Stimulated activated CD4-positive, alpha-beta T cell treated with anti-CD3 and anti-CD28 coated beads, Interleukin-1b, Interleukin-23, amount 100 ng/mL, for 4 hours (primary cell): Measurements from ENCODE around the gene ZMIZ1.

Source experiments
- DNase-seq, 2 donors: peaks; one replicate each; pipeline ENCODE4 v3.0.0-alpha.2; 2020; ENCODE audit warnings: low read depth in 2 of 2

The ZMIZ1 gene

DNA sequence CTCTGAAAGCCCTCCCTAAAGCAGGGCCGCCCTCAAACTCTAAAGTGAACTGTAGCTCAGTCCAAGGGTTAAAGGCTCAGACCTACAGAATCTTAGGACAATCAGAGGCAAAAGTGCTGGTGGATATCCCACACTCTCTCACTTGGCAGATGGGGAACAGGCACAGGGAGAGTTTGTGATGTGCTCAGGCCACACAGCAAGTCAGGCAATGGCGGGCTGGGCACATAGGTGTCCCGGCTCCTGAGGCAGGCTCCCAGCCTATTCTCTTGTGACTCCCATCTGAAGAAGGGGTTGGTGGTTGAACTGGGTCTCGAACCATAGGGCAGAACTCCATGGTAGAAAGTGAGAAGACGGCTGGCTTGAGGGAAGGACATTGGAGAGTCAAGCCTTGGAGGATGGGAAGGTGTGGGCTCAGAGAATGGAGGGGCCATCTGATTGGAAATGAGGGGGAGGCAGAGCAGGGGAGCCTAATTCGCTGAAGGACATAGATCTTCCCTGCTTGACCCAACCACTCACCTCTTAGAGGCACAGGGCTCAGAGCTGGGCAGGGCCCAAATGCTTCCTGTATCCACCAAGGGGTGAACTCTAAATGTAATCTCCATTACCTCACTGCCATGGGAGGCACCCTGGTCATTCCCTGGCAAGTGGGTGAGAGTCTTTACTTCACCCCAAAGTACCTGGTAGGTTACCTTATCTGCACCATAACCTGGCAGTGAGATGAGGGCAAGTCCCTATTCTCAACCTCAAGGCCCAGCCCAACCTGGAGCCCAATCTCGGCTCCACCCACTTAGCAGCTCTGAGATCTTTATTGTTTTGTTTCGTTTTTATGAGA lies 4.9 kb upstream of the ZMIZ1 start:
- DNase-seq, result no peak

DNA sequence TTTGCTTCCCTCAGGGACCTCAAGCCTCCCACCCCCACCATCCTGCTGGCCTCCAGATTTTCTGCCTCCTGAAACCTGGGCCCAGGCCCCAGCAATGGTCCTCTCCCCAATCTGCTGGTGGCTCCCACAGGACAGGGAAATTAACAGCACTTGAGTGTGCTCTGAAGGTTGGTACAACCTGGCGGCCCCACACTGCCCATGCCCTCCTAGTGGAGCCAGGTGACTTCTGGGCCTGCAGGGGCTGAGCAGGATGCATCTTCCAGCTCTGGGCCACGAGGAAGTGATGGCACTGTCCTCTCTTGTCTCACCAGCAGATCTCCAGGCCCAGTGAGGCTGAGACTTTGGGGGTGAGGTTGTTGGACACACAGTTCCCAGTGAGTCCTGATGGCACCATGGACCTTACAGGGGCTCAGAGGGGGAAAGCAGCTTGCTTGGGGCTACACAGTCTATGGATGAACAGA lies 3.6 kb upstream of the ZMIZ1 start:
- no peak for DNase-seq

DNA sequence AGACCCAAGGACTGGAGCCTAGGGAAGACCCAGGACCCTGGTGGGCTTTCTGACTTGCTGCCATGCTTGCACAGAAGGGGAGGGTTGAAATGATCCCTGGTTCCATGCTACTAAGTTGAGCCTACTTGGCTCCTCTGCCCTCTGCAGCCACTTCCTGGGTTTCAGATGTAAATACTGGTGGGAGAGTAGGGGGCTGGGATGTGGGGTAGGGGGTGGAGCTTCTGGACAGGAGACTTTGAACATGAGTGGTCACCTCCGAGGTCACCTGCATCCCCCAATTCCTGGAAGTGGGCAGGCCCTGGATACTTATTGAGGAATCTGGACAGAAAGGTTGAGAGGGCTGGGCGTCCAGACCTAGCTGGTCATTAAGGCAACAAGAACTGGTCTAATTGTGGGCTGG lies 2.9 kb upstream of the ZMIZ1 start:
- no peak for DNase-seq

DNA sequence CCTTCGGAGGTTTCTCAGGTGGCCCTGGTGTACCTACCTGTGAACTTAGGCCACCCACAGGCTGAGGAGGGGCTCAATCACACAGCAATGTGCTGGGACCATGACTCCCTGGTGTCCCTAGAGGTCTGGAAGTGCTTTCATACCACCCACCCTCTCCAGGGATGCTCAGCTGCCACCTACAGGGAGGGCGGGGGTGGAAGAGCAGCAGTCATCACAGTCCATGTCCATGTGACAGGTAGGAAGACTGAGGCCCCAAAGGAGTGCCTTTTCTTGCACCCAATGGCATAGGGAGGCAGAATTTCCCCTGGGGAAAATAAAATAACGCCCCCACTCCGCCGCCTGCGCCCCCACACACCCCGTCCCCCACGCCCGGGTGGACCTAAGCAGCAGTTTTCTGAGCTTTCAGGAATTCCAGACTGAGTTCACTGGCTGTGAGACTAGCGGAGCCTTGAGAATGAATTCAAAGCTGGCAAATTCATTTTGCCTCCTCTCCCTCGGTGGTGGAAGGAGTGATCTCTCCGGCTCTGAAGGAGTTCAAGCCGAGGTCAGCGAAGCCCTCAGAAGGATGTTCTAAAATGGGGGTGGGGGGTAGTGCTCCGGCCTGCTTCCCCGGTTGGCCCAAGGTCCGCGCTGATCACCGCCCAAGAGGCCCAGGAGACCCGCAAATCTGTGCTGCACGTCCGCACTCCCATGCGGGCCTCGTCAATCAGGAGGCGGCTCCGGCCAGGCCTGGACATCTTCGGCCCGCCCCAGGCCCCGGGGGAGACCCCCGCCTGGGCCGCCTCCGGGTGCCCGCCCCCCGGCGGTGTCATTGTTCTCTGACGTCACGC lies 2.1 kb upstream of the ZMIZ1 start:
- no peak for DNase-seq

DNA sequence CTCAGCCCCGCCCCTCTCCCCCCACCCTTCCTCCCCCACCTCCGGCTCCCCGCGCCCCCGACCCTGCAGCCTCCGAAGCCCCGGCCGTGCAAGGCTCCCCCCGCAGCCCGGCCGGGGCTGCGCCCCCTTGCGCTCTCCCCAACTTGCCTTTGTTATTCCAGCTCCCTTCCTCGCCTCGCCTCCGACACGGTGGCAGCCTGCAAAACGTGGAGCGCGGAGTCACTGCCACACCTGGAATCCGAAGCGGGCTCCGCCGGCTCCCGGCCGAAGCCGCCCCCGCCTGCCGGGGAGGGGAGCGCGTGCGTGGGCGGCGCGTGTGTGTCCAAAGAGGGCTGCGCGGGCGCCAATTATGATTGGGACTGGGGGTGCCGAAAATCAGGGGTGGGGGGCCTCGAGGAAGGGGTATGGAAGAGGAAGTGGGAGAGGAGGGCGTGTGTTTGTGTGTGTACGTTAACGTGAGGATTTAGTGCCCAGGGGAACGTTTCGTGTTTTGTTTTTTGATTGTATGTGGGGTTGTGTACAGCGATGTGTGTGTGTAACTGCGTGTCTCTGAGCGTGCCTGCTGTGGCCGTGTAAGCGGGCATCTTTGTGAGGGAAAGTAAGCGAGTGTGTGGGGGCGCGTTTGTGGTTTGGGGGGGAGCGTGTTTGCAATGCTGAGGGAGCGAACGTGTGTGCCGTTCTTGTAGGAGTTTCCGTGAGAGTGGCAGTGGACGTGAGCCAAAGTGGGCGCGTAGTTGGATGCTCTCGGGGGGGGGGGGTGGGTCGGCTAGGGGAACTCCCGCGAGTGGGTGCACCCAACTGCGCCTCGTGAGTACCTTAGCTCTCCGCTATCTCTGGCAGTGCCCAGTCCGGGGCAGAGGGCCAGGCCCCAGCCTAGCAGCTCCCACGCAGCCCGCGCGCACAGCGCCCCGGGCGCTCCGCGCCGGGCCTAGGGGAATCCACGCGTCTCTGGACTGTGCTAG lies 1.2 kb upstream of the ZMIZ1 start:
- peak; percentile 73 to 75 for DNase-seq

DNA sequence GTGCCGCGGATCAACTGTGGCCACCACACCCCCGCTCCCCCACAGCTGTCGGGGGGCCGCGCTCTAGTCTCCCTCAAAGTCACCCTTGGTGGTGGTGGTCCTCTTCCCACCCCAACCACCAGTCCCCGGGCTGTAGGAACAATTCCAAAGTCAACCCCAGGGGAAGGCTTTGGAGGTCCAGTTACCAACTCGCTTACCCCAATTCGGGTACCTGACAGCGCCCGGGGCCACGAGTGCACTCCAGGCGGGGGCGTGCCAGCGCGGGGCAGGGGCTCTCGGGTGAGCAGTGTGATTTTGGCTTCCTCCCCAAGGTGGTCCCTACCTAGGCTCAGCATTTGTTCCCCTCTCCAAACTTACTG lies 584 bp upstream of the ZMIZ1 start:
- peak in 1 of 2 donors; percentile 34 for DNase-seq

DNA sequence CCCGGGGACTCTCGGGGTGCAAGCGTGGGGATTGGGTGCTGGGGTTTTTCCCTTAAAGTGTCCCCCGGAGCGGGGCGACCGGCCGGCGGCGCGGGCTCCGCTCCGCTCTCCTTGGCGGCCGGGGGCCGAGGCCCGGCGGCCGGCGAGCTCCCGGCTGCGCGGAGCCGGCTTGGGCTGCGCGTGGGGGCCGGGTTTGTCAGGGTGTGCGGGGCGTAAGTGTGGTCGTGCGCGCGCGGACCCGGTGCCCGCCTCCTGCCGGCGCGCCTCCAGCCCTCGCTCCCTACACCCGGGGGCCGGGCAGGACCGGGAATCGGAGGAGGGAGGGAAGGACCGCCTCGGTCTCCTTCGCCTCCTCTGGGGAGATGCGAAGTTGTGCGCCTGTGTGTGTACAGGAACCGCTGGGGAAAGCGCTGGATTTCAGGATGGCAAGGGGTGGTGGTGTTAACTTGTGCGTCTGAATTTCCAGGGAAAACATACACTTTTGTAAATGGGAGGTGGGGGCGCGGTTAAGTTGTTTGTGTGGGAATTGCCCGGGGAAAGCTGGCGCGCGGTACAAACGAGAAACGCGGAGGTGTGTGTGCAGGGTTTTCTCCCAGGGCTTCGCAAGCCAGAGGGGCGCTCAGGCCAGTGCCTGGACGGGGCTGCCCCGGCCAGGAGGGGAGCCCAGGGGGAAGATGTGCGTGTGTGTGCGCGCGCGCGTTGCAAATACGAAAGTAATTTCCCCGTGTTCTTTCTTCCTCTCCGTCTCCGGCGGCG lies 737 bp downstream of the ZMIZ1 start:
- peak; percentile 39 to 46 for DNase-seq

DNA sequence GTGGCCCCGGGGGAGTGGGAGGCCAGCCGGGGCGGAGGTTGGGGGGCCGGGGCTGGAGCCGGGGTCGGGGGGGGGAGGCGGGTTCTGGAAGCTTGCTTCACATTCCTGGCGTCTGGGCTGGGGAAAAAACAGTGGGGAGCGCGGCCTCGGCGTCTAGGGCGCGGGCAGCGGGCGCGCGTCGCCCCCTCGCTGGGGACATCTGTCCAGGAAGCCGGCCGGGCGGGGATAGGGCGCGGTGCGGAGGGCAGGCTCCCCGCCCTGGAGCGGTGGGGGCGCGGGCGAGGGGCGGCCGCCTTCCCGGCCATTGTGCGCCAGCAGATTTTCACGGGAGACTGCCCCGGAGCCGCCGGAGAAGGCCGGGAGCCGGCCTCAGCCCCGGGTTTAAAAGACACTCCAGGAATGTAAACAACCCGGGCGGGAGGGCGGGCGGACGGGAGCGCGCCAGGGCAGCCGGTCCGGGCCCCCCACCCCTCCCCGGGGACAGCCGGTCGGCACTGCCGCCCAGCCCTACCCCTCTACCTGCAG lies 1.4 kb downstream of the ZMIZ1 start:
- DNase-seq, result no peak

DNA sequence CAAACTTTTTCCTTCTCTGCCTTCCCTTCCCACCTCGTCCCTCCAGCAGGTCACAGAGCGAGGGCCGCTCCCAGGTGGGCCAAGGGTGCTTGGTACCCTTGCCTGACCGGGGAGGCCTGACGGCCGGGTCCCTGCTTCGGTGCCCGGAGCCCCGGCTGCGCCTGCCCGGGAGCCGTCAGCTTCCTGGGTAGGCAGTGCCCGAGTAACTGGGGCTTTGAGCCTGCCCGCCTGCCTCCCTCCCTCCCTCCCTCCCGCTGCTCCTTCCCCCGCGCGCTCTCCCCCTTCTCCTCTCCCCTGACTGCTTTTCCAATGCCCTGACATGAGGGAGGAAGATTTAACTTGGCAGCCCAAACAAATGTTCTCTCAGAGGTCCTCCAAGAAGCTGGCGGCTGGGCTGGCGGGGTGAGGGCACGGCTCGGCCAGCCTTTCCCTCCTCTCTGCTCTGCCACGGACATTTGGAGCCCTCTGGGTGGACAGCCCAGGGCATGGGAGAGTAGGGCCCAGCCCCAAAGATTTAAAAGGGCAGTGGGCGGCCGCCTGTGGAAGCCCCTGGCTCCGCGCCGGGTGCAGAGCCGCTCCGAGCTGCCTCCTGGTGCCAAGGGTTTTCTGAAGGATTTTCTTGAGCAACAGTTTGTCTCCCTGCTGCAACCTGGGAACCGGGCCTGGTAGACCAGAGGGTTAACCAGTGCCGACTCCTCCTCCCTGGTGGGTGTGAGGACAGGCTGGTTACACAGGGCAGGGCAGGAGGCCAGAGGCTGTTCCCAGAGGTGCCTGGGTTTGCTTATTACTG lies 2.0 kb downstream of the ZMIZ1 start:
- peak in 1 of 2 donors; percentile 29 for DNase-seq

DNA sequence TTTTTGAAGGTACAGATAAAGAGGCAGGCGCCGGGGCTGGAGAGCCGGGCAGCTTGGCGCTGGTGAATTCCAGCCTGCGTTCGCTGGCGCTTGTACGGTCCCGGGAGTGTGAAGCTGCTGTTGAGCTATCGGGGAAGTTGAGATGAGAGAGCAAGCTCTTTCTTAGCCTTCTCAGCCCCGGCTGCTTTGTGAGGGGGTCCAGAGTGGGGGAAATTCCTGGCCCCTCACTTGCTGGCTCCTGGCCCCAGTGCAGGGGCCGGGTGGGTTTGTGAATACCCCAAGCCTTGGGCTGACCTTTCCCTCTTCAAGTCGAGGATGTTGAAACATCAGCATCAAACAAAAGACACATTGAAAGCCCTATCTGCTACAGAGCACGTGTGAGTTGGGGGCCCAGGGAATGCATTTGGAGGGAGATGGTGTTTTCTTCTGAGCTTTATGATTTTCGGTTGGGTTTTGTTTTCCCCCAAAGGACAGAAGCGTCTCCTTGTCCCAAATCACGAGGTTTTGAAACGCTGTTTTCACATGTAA lies 2.7 kb downstream of the ZMIZ1 start:
- no peak for DNase-seq

DNA sequence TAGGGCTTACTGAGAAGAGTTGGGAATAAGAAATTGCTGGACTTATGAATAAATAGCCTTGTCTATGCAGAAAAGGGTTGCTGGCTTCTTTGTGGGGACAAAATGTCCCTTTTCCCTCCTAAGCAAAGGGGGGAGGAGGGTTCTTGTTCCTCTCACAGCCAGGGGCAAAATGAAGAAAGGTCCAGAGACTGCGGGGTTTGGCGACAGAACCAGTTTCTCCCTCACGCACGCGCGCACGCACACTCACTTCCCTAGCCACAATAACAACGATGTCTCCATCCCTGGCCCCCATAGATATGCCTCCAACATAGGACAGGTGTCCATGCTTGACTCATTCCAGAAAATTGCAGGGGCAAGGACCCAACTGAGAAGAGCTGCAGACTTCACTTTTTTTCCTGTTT lies 3.3 kb downstream of the ZMIZ1 start:
- no peak for DNase-seq

DNA sequence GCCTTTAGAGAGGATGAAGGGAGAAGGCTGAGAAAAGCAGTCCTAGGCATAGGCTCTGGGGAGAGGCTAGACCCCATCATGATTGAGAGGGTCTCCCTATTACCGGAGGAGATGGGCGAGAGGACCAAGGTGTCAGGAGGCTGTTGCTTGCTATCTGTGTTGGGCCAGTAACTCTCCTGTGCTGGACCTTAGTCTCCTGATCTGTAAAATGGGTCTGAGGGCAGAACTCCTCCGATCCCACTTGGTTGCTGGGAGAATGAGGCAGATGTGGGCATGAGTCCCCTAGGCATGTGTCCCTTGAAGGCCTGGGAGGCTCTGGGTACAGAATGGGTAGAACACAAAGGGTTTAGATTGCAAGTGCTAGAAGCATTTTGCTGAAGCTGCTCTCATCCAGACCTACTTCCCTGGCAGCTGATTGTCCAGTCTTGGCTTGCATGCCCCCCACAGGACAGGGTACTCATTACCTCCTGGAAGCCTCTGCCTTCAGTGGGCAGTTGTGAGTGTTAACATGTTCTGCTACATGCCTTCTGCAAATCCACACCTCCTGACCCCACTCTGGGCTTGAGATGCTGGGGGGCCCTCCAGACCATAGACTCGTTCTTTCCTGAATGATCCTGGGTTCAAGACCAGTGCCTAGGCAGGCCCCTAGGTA lies 4.4 kb downstream of the ZMIZ1 start:
- no peak for DNase-seq

DNA sequence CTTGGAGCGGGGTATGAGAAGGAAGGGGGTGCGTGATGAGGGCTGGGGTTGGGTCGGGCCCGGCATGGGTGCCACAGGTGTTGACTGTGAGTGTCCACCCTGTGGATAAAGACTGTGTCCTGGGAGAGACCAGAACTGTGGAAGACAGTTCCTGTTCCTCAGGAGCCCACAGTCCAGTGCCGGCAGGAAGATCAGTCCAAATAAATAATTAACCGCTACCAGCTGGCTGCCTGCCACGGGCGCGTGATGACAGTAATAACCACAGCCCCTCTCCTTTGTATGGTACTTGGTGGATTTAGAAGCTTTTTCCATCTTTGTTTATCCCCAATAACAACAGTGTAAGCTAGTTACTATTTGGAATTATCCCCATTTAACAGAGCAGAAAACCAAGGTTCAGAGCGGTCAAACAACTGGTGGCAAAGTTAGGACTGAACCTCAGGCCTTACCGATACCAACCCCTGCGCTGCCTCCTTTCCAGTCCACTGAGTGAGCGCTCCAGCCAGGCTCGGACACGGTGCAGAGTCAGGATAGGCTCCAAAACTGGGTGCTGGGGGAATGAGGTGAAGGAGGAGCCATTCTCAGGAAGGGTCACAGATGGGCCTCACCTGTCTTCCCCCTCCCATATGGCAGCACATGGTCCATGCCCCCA lies 5.1 kb downstream of the ZMIZ1 start:
- no peak for DNase-seq

DNA sequence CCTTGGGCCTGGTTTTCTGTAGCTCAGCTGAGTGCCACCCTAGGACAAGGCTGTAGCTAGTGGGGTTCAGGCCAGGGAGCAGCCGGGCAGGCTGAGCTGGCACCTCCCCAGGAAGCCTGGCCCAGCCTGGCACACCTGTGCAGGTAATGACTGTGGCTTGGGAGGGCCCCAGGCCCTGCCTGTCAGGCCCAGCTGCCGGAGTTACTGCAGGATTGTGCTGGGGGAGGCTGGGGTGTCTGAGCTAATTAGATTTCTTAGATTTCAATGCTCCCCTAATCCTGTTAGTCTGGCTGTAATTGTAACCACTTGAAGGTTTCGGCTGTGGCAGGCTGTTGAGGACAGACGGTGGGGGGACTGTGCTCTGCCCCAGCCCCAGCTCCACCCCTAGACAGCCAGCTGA lies 6.0 kb downstream of the ZMIZ1 start:
- no peak for DNase-seq

DNA sequence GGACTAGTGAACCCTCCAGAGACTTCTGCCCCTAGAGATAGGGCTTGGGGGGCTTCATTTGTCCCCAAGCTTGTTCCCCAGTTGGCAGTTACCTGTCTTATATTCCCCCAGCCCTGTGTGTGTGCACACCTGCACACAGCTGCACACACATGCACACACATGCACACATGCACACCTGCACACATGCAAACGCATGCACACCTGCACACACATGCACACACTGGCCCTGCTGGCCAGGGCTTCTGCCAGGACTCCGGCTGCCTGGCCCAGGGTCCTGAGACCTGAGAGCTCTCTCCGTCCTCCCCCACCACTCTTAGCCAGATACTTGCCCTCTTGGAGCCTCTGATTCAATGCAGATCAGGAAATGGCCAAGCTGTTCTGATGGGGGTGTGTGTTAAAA lies 6.7 kb downstream of the ZMIZ1 start:
- no peak for DNase-seq

DNA sequence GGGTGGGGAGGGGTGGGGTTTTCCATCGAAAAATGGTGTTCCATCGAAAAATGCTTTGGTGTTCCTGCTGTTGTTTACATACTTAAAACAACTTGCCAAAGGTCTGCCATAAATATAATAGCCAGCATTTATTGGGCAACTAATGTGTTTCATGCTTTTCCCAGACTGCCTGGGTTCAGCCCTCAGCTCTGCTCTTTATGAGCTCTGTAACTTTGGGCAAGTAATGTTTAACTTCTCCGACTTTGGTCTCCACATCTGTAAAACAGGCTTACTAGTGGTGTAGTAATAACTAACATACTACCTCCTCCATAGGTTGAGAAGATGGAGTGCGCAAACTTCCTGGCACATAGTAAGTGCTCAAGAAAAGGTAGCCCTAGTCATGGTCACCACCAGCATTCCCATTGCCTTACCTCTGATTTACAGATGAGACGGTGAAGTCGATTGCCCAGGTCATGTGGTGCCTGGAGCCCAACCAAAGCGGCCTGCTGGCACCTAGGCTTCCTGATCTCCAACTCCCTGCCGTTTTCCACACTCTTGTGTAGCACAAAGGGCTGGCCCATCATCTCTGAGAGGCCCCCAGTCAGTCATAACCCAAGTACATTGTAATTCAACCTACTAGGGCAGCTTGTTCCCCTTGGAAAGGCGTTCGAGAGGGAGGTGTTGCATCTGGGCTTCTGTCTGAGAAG lies 8.9 kb downstream of the ZMIZ1 start:
- DNase-seq, result no peak

DNA sequence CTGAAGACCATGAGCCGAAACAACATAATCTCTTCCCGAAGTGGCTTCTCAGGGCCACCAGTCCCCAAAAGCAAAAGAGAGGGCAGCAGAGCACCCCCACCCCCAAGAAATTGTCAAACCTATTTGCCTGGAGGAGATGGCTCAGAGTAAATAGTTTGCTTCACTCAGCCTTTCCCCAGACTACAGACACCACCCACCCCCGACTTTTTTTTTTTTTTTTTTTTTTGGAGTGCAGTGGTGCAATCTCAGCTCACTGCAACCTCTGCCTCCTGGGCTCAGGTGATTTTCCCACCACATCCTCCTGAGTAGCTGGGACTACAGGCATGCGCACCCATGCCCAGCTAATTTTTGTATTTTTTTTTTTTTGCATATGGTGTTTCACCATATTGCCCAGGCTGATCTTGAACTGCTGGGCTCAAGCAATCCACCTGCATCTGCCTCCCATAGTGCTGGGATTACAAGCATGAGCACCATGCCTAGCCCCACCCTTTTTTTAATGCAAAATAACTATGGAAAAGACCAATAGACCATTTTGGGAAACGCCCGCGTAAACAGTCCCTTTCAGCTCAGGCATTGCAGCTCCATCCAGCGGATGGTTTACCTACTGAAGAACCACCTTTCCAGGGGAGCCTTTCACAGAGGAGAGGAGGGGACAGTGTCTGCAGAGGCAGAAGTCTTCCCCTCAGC lies 9.7 kb downstream of the ZMIZ1 start:
- no peak for DNase-seq

DNA sequence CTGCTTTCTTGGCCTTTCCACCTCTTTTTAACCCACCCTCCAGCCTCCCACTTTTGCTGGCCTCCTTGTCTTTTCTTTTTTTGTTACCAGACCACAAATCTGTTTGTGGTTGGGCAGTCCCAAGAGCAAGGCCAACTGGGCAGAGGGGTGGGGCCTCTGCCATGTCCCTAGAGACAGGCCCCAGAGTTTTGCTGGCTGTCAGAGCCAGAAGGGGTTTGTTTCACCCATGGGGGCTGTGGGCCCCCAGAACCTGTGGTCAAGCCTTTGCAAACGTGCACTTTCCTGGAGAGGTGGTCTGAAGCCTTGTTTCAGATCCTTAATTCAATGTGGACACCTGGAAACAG lies 10.3 kb downstream of the ZMIZ1 start:
- DNase-seq, result no peak
